Stimulated activated CD8-positive, alpha-beta memory T cell treated with anti-CD3 and anti-CD28 coated beads, Interleukin-15, amount 100 ng/mL, for 1 hour (primary cell): ENCODE results near the gene STK11.
"Not testable (repeated sequence)": the region's sequence is repeated elsewhere in the genome, so short reads cannot be mapped to it uniquely, and the experiment has no call there.

Source experiments
- DNase-seq: peaks from one replicate; pipeline ENCODE4 v3.0.0-alpha.2; 2020; ENCODE audit warnings: low read depth

Gene STK11

GRCh38 chr19:1169921-1170885, 35.4 kb upstream of the STK11 start:
- DNase-seq, result no peak

DNA sequence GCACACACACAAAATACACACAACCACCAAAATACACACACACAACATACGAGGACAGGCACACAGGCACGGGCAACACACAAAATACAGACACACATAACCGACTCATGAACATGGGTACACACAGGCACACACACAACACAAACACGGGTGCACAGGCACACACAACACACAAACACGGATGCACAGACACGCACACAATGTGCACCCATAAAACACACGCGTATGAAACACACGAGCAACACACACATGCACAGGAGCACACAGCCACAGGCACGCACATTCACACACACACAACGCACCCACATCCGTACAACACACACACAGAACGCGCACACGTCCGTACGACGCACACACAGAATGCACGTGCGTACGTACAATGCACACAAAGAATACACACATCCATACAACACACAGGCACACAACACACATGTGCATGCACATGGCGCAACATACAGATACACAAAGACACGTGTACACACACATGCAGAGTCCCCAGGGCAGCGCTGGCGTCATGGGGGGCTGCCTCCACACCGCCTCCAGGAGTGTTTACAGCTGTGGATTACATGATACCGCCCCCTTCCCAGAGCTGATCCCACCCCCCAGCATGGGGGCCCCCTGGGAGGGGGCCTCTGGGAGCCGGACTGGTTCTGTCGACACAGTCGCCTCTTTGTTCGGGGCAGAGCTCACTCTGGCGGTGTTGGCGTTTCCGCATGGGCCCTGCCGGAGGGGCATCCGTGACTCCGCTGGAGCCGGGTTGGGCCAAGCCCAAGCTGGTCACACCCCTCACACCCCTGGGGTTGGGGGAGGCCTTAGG, 34.4 kb upstream of the STK11 start:
- DNase-seq, result no peak

GRCh38 chr19:1171755-1172352, 33.7 kb upstream of the STK11 start:
- no peak for DNase-seq

- no peak for DNase-seq
Observed at GRCh38 chr19:1172353-1173158, 33.0 kb upstream of the STK11 start.

- no peak for DNase-seq
Observed at GRCh38 chr19:1173159-1173844, 32.3 kb upstream of the STK11 start.

GRCh38 chr19:1173845-1174809, 31.5 kb upstream of the STK11 start, which contains the start of gene SBNO2:
SBNO2 (minus strand) TSS chr19:1174268; CDS start chr19:1154276, 19,992 bp downstream.
- peak; percentile 84 for DNase-seq

- DNase-seq, result no peak
Observed at GRCh38 chr19:1177322-1178114, 28.1 kb upstream of the STK11 start.

GRCh38 chr19:1181606-1182005, 24.0 kb upstream of the STK11 start:
- DNase-seq, result no peak

DNA sequence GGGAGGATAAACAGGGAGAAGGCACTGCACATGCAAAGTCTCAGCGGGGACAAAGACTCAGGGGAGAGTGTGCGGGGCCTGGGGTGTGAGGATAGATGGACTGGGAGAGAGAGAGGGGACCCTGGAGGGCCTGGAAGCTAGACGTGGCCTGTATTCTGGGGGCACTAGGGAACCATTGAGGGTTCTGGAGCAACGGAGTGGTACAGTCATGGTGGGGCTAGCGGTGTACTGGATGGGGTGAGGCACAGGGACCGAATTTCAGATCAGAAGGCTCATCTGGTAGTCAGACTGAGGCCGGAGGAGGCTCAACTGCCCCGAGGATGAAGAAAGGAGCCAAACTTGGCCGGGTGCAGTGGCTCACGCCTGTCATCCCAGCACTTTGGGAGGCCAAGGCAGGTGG, 23.5 kb upstream of the STK11 start:
- no peak for DNase-seq

DNA sequence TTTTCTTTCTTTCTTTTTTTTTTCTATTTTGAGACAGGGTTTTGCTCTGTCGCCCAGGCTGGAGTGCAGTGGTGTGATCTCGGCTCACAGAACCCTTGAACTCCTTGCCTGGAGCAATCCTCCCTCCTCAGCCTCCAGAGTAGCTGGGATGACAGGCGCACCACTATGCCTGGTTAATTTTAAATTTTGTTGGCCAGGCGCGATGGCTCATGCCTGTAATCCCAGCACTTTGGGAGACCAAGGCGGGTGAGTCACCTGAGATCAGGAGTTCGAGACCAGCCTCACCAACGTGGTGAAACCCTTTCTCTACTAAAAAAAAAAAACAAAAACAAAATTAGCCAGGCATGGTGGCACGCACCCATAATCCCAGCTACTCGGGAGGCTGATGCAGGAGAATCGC, 22.9 kb upstream of the STK11 start:
- DNase-seq, result no peak

DNA sequence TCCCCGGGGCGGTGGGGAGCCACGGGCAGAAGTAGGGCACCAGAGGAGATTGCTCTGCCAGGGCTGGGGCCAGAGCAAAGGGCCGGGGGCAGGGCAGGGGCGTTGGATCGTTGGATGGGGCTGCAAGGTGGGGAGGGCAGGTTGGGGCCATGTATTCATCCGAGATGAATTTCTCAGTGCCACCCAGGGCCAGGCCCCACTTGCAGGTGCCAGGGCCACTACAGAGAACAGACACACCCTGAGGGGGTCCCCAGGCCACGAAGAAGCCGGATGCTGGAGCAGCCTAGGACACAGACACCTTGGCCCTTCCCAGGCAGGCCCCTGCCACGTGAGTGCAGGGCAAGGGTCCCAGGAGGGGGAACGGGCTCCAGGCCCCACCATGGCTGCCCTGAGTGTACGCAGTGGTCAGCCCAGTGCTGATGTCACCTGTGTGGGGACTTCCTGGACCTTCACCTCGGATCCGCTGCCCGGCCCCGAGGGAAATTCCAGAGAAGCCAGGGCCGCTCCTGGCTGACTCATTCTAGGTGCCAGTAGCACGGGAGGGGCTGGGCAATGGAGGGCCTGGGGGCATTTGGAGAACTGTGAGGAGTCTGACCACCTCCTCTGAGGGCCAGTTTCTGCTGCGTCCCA, 21.9 kb upstream of the STK11 start:
- DNase-seq, result no peak

DNA sequence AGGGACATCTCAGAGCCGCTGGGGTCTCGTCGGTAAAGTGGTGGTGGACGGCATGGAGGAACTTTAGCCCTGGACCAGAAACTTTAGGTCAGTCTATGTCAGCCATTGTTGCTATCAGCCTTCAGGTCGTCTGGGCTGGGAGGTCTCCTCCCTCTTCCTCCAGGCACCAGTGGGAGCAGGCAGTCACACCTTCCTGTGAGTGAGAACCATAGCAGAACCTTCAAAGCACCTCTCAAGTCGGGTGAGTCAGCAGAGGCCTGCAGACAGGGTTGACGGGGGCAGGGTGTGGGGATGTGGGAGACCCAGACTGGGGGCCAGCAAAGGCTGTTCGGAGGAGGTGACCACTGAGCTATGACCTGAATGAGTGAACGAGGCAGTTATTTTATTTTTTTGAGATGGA, 16.2 kb upstream of the STK11 start:
- DNase-seq, result no peak

GRCh38 chr19:1199531-1199930, 6.0 kb upstream of the STK11 start:
- no peak for DNase-seq

GRCh38 chr19:1200614-1201013, 5.0 kb upstream of the STK11 start:
- DNase-seq, result not testable (repeated sequence)

DNA sequence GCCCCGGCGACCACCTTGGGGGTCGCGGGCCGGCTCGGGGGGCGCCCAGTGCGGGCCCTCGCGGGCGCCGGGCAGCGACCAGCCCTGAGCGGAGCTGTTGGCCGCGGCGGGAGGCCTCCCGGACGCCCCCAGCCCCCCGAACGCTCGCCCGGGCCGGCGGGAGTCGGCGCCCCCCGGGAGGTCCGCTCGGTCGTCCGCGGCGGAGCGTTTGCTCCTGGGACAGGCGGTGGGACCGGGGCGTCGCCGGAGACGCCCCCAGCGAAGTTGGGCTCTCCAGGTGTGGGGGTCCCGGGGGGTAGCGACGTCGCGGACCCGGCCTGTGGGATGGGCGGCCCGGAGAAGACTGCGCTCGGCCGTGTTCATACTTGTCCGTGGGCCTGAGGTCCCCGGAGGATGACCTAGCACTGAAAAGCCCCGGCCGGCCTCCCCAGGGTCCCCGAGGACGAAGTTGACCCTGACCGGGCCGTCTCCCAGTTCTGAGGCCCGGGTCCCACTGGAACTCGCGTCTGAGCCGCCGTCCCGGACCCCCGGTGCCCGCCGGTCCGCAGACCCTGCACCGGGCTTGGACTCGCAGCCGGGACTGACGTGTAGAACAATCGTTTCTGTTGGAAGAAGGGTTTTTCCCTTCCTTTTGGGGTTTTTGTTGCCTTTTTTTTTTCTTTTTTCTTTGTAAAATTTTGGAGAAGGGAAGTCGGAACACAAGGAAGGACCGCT, 729 bp downstream of the STK11 start:
- no peak for DNase-seq

DNA sequence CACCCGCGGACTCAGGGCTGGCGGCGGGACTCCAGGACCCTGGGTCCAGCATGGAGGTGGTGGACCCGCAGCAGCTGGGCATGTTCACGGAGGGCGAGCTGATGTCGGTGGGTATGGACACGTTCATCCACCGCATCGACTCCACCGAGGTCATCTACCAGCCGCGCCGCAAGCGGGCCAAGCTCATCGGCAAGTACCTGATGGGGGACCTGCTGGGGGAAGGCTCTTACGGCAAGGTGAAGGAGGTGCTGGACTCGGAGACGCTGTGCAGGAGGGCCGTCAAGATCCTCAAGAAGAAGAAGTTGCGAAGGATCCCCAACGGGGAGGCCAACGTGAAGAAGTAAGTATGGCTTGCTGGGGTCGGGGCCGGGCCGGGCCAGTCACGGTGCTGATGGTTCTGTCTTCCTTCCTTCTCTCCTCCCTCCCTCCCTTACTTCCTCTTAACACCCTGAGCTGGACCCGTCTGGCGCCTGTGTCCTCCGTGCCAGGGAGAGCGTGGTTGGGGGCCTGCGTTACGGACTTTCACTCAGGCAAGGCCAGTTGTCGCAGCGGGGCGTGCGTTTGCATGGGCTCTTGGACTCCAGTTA, 1.4 kb downstream of the STK11 start:
- no peak for DNase-seq

DNA sequence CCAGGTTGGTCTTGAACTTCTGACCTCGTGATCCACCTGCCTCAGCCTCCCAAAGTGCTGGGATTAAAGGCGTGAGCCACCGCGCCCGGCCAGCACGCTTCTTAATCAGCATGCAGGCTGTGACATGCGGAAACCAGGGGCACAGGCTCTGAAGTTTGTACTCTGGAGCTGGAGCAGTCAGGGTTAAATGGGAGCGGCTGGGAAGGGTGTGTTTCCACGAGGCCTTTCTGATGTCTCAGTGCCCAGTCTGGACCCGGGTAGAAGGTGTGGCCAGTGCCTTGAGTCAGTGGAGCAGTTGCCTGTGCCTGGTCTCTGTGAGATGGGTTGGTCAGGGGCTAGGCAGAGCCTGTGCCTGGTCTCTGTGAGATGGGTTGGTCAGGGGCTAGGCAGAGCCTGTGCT, 3.3 kb downstream of the STK11 start:
- DNase-seq, result not testable (repeated sequence)

GRCh38 chr19:1210227-1210538, 4.6 kb downstream of the STK11 start:
- DNase-seq, result no peak
